SHP77 (cell line): ENCODE results near the gene TTC7B.
A peak's percentile ranks its signal among the peaks of the same experiment; 100 is the strongest.

Experiments used
- DNase-seq, 2 experiments: peaks; one replicate each; lab custom pipeline; 2025; lab: John Stamatoyannopoulos, UW

Gene TTC7B

GRCh38 chr14:90648421-90648820, 167.8 kb downstream of the TTC7B start:
- no peak for DNase-seq

- no peak for DNase-seq
These were observed 168.7 kb downstream of the TTC7B start for GRCh38 chr14:90647473-90648005.

- no peak for DNase-seq
These were observed 170.3 kb downstream of the TTC7B start for GRCh38 chr14:90645842-90646443.

GRCh38 chr14:90644882-90645281, 171.3 kb downstream of the TTC7B start:
- no peak for DNase-seq

GRCh38 chr14:90643982-90644670, 172.1 kb downstream of the TTC7B start:
- no peak for DNase-seq

- DNase-seq: no peak
These were observed 173.9 kb downstream of the TTC7B start for GRCh38 chr14:90642244-90642717.

- DNase-seq: no peak
These were observed 174.5 kb downstream of the TTC7B start for GRCh38 chr14:90641615-90642243.

- DNase-seq: no peak
These were observed 175.1 kb downstream of the TTC7B start for GRCh38 chr14:90641168-90641567.

- DNase-seq: no peak
These were observed 176.6 kb downstream of the TTC7B start for GRCh38 chr14:90639641-90640040.

- DNase-seq: no peak
These were observed 183.4 kb downstream of the TTC7B start for GRCh38 chr14:90632871-90633270.

- no peak for DNase-seq
These were observed 183.8 kb downstream of the TTC7B start for GRCh38 chr14:90632451-90632850.

GRCh38 chr14:90630171-90630806, 185.9 kb downstream of the TTC7B start:
- DNase-seq: no peak

- DNase-seq: no peak
These were observed 186.8 kb downstream of the TTC7B start for GRCh38 chr14:90629471-90629870.

- DNase-seq: no peak
These were observed 187.4 kb downstream of the TTC7B start for GRCh38 chr14:90628825-90629224.

- DNase-seq: no peak
These were observed 188.8 kb downstream of the TTC7B start for GRCh38 chr14:90627478-90627877.

- no peak for DNase-seq
These were observed 189.7 kb downstream of the TTC7B start for GRCh38 chr14:90626550-90626949.

GRCh38 chr14:90625445-90625844, 190.8 kb downstream of the TTC7B start:
- peak; percentile 29 to 31 for DNase-seq

GRCh38 chr14:90624732-90625400, 191.4 kb downstream of the TTC7B start:
- DNase-seq: no peak

- no peak for DNase-seq
These were observed 192.0 kb downstream of the TTC7B start for GRCh38 chr14:90624227-90624626.

- DNase-seq: no peak
These were observed 195.0 kb downstream of the TTC7B start for GRCh38 chr14:90621201-90621600.

- DNase-seq: no peak
These were observed 195.6 kb downstream of the TTC7B start for GRCh38 chr14:90620568-90621077.

GRCh38 chr14:90619911-90620310, 196.3 kb downstream of the TTC7B start:
- DNase-seq: no peak
